GM20431 (cell line): Measurements from ENCODE around the gene TRMT6.

Experiments
- in situ Hi-C: fragments of 300-500 bp; cut with MseI, MboI; formaldehyde crosslinking; loops from one replicate; pipeline ENCODE4 v1.15.0; 2020; ENCODE audit warnings: low sequenced_read_pairs; ENCODE audit not compliant: unreplicated experiment

Gene TRMT6

DNA sequence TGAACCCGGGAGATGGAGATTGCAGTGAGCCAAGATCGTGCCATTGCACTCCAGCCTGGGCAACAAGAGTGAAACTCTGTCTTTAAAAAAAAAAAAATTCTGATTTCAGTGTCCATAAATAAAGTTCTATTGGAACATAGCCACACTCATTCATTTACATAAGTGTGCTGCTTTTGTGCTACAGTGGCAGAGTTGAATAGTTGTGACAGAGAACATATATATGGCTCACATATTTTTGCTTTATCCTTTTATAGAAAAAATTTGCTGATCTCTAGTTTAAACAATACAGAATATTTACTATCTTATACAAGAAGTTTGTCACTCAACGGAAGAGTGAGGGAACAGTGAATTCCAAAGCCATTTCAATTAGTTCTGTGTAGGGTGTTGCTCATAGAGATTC lies 18.1 kb upstream of the TRMT6 start:
- in situ Hi-C loops, result no loop called here

DNA sequence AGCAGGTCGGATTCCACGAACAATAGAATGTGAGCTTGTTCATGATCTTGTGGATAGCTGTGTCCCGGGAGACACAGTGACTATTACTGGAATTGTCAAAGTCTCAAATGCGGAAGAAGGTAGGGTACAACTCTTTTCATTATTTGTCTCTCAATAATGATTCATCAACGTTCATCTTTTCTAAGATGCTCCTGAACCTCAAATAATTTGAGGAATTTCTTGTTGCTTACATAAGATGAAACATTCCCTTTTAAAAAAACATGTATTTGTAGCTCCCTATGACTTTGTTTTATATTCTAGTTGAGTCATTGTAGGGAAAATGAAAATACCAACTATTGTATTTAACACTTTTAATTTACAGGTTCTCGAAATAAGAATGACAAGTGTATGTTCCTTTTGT lies 17.1 kb upstream of the TRMT6 start:
- in situ Hi-C loops, result no loop called here

DNA sequence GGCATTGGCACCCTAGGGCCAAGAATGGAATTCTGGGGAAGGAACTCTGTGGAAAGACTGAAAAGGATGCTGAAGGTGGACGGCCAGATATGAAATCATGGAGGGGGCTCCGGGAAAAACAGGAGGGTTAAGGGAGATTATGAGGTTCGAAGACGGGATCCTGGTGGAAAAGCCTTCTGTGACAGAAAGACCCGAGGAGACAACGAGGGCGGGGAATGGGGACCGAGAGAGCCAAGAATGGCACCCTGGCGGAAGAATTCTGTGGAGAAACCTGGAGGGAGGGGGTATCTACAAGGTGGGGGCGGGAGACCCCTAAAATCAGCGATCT lies 426 bp downstream of the TRMT6 start:
- in situ Hi-C loops, result no loop called here

DNA sequence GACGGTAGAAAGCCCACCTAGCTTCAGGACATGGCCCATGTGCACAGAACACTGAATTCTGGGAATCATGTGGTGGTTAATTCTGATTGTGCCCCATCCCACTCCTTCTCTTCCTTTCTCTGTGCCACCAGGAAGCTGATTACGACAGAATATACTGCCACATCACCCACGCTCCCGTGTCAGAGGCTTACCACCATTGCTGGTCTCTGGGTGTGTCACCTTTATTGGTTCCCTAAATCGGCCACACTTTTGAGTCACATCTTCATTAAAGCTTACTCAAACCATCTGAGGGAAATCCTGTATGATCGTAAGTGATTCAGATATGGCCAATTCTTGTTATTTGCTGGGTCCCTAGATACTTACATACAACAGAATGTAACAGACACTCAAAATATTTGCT lies 3.1 kb downstream of the TRMT6 start:
- in situ Hi-C loops, result no loop called here

DNA sequence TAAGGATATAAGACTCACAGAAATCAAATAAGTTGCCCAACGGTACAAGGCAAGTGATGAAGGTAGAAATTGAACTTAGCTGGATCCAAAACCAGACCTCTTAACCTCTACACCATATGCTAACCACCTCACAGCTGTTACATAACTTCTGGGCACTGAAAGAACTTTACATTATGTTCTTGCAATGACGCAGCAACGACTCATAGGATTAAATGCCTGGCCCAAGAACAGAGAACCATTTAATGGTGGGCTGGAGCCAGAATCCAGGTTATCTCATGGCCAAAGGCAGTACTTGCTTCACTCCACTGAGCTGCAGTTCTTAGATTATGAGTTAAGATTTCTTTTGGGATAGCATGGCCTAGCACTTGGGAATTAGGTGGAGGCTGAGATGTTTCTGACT lies 4.4 kb downstream of the TRMT6 start:
- in situ Hi-C loops, result no loop called here

DNA sequence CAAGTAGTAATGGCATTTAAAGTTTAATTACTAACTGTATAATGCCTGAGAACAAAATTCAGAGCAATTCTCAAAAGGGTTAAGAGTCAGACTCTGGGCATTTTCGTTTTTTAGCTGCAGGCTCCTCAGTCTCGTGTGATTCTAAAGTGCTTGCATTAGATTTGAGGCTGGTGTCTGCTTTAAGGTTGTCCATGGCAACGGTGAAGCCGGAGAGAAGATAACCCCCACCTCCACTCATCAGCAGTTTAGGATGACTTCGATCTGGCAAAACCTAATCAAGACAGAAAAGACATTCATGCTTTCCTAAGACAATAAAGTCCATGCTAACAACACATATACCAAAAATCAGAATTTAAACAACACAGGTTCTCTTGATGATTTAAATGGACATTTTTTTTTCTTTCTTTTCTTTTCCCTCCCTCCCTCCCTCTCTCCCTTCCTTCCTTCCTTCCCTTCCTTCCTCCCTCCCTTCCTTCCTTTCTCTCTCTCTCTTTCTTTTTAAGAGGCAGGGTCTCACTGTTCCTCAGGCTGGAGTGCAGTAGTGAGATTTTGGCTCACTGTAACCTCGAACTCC lies 11.8 kb downstream of the TRMT6 start:
- in situ Hi-C loops, result no loop called here

DNA sequence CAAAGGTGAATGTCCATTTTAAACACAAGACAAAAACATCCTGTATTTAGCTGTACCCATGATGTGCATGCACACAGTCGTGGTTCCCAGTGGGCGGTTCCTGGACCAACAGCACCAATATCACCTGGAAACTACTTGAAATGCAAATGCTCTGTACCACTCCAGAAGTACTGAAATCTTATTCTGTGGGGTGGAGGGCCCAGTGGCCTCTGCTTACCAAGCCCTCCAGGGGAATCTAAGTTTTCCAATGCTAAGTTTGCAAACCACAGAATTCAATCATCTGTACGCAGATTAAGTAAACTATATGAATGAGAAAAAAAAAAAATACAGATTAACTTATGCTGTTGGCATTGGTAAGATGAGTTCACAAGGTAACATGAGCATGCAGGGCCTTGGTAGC lies 14.1 kb downstream of the TRMT6 start:
- in situ Hi-C loops, result no loop called here

DNA sequence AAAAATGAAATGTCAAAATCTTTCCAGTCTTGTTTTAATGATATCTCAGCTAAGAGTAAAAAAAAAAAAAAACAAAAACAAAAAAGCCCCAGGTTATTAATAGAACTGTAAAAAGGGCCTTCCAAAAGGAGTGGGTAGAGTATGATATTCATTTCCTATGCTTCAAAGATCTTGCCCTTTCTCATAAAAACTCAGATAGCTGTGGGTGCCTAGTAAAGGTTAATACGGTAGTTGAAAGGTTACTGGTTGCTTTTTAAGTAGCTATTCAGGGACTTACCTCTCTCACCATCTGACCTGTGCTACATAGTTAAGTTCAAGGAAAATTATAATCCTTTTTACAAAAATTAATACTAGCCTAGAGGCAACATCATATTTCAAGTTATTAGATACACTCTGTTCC lies 14.9 kb downstream of the TRMT6 start:
- in situ Hi-C loops, result no loop called here

DNA sequence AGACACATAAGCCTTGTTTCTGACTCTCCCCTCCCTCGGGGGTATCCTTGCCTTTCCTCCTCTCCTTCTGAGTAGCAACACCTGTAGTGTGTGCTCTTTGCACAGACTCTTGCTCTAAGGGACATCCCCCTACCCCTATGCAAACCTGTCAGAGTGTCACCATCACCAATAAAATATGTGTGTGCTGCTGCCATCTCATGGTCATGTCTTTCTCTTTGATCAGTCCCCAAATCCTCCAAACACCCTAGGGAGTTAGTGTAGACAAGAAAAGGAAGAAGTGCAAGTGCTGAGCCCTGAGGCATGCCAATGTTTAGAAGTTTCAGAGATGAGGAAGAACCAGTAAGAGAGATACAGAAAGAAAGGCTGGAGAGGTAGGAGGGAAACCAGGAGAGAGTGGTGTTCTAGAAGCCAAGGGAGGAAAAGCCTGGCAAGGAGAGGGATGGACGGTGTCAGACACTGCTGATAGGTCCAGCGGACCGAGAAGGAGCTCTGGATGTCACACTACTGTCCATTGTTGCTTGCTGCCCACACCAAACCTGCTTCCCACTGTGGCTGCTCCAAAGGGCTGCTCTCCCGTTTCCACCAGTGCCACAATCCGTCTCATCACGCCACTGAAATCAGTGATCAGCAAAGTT lies 16.4 kb downstream of the TRMT6 start:
- in situ Hi-C loops, result no loop called here

DNA sequence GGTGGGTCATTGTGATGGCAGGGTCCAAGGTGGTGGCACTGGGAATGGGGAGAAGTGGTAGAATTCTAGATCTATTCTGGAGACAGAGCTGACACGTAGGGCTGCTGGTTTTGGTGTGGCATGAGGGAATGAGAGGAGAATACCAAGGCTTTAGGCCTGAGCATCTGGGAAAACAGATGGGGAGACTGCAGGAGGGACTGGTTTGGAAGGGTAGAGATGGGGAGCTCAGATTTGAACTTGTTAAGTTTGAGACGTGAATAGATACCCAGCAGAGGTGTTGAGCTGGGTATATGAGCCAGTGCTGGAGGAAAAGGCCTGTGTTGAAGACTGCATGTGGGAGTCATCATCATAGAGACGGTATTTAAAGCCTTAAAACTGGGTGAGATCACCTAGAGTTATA lies 17.5 kb downstream of the TRMT6 start:
- in situ Hi-C loops, result no loop called here

DNA sequence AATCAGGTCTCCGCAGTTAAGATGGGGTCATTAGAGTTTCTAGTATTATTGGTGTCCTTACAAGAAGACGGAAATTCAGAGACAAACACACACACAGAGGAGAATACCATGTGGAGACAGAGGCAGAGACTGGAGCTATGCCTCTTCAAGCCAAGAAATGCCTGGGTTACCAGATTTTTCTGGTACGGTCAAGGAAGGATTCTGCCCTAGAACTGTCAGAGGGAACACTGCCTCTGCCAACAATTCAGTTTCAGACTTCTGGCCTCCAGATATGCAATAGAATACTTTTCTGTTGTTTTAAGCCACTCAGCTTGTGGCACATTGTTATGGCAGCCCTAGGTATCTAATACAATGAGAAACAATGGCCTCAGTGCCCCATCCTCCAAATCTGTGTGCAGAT lies 18.9 kb downstream of the TRMT6 start:
- in situ Hi-C loops, result no loop called here

DNA sequence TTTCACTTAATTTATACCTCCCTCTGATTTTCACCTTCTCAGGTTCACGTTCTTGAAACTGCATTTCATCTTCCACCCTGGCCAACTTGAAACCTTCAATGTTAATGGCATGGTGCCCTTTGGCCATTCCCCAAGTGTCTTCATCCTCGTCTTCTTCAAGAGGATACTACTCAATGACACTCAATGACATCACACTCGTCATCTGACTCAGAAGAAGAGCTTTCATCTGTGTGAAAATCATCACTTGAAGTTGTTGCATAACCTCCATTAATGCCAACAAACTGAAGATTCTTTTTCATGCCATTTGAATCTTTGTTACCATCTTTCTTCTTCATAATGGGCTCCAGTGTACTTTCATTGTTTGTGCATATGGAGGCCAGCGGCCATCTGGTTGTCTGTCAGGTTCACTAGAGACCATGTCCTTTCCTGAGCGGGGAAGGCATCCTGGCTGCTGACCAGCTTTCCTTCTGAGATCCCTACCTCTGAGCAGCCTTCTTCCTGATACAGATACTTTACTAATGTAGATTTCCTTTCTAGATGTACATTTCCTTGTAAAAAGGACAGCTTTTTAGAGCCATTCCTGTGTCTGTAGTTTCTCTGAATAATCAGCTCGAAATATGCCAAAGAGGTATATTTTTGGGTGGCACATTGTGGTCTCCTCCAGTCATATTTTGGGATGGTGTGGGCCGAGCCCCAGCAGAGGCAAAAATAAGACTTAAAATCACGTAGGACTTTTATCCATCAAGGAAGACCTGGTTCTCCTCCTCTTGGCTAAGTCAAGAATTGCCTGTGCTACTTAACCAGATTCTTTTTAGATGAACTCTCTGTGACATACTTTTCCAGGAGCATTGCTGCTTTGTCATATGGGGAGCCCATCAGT lies 21.3 kb downstream of the TRMT6 start:
- in situ Hi-C loops, result no loop called here

DNA sequence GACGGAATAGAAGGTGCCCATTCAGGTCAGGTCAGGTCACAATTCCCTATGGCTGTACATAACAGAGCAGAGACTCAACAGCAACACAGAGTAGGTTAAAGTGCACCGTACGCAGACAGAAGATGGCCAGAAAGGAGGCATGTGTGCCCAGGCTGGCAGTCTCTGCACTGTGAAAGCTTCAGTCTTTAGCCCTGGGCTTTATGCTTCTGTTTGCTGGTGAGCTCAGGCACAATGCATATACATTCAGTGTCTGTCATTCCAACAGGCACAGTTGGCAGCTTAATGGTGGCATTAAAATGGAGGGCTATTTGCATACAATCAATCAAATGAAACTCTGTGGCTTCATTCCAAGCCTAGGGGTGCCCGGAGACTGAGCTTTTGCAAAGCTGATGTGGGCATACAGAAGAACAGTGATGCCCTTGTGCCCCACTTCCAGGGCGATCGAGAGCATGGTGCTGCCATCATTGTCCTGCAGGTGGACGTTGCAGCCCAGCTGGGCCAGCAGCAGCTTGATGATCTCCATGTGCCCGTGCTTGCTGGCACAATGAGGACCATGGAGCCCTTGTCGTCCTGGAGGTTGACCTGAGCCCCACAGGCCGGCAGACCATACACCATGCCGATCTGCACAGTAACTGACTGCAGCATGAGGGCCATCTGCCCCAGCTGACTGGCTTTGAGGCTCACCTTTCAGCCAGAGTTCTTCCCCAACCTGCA lies 22.4 kb downstream of the TRMT6 start:
- in situ Hi-C loops, result no loop called here

DNA sequence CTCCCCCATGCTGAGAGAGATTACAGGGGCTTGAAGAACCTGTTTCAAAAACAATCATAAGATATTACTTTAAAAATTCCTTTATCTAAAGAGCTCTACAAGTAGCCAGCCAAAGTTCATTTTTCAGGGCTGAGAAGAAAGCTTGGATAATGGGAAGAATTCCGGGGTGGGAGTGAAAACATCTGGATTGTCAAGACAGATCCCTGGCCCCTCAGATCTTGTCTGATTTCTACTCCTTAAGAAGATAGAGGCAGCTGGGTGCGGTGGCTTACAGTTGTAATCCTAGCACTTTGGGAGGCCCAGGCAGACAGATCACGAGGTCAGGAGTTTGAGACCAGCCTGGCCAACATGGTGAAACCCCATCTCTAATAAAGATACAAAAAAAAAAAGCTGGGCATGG lies 24.8 kb downstream of the TRMT6 start:
- in situ Hi-C loops, result no loop called here

DNA sequence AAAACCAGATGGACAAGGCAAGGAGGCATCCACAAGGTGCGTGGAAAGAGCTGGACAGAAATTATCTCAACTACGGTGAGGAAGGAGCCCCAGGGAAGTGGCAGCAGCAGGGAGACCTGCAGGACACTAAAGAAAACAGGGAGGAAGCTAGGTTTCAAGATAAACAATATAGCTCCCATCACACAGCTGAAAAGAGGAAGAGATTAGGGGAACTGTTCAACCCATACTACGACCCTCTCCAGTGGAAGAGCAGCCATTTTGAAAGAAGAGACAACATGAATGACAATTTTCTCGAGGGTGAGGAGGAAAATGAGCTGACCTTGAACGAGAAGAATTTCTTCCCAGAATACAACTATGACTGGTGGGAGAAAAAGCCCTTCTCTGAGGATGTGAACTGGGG lies 26.8 kb downstream of the TRMT6 start:
- in situ Hi-C loops, result no loop called here

DNA sequence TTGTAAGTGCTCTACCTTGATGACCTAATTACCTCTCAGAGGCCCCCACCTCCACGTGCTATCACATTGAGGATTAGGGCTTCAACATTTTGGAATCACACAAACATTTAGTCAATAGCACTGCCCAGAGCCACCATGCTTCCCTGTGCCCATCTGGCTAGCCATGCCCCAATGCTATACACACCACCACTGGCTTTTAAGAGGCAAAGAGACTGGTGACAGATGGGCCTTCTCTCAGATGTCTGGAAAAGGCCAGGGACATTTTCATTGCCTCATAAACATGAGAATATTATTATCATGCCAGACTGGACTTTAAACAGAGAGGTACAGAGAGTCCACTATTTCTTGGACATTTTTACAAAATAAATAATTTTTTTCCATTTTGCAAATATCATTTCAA lies 29.8 kb downstream of the TRMT6 start:
- in situ Hi-C loops, result no loop called here

DNA sequence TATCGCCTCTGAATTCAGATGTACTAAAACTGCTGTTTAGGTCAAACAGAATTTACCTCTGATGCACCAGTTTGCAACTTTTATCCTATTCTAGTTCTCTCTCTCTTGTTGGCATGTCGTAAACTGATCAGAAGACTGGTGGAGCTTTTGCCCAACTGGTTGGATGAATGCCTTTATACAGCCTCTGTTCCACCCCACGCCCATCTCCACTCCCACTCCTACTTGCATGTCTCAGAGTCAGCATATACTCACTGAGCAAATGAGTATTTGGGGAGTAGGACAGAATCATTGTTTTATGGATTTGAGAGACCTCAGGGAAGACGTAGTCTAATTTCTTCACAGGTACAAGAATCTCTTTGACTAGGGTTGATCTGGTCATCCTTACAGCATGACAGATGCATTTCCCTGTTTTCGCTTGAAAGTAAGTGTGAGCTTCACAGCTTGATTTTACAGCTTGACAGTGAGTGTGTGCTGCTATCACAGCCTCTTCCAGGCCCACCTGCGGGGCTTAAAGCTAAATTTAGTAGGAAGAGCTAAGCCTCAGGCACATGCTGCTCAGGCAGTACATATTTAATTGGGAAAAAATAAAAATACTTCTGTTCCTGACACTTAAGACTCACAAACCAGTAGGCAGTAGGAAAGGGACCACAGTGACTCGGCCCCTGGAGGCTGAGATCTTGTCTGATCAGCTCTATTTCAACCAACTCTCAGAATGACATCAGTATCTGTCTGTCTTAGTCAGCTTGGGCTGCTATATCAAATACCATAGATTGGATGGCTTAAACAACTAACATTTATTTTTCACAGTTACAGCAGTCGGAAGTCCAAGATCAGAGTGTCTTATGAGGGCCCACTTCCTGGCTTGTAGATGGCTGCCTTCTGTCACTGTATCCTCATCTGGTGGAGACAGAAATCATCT lies 30.4 kb downstream of the TRMT6 start:
- in situ Hi-C loops, result no loop called here

DNA sequence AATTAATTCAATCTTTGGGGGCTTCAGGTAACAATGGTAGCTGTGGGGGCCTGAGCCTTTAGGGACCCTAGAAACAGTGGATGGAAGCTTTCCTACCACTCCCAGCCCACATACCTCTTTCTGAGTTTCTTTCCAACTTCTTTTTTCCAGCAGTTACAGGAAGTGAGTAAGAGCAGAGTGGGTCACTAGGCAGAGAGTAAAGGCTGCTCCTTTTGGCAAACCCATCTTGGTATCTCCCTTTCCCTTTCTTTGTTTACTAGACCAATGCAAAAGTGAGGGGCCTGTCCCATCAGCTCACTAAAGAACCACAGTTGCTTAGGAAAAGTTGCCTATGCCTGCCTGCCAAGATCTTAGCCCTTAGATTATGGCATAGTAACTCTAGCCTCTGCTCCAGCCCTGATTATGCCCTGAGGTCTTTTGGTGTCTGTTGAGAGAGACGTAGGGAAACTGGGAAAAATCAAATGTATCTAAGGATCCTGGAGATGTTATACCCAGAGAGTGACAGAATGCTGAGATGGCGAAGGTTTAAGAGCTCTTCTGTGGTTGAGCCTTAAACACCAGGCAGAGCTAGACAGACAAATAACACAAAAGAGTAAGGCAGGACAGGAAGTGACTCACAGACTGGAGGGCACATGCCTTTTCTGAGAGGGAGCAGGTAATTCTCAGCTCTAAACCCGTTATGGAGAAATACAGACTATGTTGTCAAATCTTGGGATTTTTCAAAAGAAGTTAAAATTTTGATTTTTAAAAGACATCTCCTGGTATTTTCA lies 31.3 kb downstream of the TRMT6 start:
- in situ Hi-C loops, result no loop called here

DNA sequence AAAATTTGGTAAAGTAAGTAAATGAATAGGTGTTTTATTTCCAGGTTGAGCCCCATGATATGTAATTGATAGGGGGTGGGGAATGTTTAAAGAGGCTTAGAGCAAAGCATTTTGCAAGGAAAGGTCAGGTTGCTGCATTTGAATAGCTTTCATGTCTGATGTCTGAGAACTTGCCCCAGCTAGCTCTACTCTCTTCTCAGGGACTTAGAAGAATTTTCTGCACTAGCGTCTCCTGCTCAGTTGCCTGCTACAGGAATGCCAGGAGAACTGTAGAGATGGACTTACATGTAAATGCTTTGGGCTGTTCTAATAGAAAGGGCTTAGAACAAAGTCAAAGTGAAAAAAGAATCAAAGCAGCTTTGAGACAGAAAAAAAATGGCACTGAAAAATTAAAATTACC lies 35.5 kb downstream of the TRMT6 start:
- in situ Hi-C loops, result no loop called here
